RCC 7860 (cell line): ENCODE results near the gene RARRES1.
A peak's percentile ranks its signal among the peaks of the same experiment; 100 is the strongest.

Experiments
- DNase-seq: peaks from one replicate; pipeline ENCODE4 v3.0.0-alpha.2; 2015; ENCODE audit warnings: low spot score
- FAIRE-seq: peaks from 2 replicates; lab custom pipeline; 2012; peaks lifted over from hg19 to GRCh38; lab: Jason Lieb, UNC

RARRES1 gene

DNA sequence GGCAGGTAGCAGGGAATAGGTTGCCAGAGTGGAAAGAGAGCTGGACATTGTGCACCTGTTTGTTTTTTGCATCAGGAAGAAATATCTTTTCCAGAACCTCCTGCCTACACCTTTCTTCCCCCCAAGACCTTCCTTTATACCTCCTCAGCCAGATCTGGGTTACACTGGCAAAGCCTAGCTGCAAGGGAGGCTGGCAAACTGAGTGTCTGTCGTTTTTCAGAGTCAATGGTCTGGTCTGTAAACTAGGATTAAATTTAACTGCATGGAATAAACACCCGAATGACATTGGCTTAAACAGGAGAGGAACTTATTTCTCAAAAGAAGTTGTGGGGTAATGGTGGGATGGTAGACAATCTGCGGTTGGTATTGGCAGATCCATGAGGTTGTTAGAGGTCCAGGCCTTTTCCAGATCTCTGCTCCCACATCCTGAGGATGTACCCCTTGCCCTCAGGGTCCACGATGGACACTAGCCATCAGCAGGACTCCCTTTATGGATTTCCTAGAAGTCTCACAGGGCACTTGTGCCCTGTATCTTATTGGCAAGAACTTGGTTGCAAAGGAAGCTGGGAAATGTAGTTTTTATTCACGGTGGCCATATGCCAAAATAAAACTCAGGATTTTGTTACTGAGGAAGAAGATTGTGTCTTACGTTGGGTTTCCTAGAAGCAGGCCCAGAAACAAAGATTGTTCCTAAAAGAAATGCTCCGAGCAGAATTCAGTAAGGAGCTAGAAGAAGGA, 3.2 kb upstream of the RARRES1 start:
- no peak for DNase-seq
- FAIRE-seq, result no peak

DNA sequence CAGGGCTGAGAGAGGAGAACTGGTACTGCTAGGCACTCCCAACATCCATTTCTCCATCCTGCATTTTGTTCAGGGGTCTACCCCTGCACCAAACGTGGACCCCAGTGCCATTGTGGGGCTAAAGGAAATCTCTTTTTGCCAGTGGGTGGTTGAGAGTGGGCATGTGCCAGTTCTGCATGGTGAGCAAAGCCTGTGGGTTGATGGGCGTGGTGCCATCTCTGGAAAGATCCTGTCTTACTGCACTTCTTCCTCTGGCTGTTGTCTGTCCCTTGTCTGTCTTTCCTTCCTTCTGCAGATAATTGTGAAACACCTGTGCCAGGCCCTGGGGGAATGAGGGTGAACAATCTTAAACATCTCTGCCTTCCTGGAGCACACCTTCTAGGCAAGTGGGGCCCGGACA, 1.4 kb upstream of the RARRES1 start:
- FAIRE-seq (no peak), DNase-seq (no peak)

DNA sequence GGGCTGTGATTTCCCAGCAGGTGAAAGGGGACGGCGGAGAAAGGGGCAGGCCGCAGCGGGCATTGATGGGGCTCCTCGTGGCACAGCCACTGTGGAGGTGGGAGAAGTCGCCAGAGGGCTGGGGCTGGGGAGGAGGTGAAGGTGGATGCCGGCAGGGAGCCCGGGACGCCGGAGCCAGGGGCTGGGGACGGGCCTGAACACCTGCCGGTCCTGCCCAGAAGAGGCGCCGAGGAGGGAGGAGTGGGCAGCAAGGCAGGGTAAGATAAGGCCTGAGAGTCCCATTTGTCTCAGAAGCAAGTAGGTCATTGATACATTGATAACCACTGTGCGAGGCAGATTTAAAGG, 571 bp upstream of the RARRES1 start:
- FAIRE-seq (no peak), DNase-seq (no peak)

DNA sequence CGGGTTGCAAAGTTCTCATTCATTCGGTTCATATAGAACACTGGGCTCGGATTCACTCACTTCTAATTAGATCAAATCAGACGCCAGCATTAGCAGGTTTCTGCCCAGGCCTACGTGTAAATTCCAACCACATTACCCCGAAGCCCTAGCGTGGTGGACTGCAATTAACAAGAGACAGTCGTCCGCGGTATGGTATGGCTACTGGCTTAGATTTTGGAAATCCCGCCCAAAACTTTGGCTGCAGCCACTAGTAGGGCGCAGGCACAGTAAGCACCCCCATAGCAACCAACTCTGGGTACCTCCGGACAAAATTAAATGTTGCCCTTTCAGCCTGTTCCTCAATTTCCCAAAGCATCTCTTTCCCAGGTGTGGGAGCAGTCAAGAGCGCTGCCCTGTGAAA, 771 bp downstream of the RARRES1 start:
- FAIRE-seq (no peak), DNase-seq (no peak)

- FAIRE-seq (no peak), DNase-seq (no peak)
Measured at GRCh38 chr3:158728851-158729250, 3.4 kb downstream of the RARRES1 start.

DNA sequence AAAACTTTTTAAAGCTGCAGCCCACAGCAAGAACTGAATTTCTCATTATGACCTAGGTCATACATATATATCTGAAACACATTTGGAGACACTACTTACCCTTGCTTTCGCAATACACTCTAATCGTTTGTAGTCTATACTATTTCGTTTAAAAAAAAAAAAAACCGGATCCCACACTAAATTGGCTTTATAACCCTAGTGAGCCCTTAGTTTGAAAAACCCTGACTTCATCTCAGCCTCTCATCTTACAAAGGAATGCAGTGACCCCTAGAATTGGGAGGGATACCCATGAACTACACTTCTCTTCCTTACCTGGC, 4.2 kb downstream of the RARRES1 start:
- FAIRE-seq (no peak), DNase-seq (no peak)

DNA sequence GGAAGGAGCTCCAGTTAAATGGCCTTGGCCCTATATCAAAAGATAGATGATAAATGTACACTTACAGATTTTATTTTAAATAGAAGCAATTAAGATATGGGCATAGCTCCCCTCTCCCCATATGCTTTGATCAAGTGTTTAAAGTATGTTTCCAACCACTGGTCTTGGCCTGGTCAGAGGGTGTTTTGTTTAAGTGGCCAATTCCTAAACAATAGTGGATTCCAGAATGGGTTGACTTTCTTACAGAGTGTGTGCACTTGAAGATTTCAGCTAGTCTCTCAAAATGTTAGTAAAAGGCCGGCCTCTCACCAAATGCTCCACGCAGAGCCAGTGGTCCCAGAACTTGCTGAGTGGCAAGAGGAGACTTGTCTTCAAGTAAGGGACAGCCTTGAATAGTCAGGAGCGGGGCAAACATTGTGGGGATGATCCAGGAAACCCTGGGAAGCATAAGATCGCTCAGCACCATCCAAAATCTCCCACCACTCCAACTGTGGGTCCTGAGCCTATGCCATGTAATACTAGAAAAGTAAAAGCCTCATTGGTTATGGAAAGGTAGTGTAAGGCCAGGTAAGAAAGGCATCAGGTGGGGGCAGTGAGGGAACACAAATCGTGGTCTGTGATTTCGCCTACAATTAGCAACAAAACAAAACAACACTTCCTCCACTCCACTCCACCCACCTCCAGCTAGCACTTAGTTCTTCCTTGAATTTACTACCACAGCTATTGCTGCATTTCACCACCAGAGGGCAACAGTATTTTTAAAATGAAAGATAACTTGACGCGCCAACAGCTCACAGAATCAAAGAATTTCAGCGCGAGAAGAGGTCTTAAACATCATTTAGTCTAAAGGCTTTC, 4.8 kb downstream of the RARRES1 start:
- FAIRE-seq (peak; percentile 73), DNase-seq (peak; percentile 50)

- FAIRE-seq (peak; percentile 97), DNase-seq (peak; percentile 98)
Measured at GRCh38 chr3:158725348-158726011, 6.8 kb downstream of the RARRES1 start.

GRCh38 chr3:158723991-158724390, 8.3 kb downstream of the RARRES1 start:
- DNase-seq, result no peak
- FAIRE-seq, result no peak

GRCh38 chr3:158722108-158722507, 10.1 kb downstream of the RARRES1 start:
- FAIRE-seq (no peak), DNase-seq (no peak)

DNA sequence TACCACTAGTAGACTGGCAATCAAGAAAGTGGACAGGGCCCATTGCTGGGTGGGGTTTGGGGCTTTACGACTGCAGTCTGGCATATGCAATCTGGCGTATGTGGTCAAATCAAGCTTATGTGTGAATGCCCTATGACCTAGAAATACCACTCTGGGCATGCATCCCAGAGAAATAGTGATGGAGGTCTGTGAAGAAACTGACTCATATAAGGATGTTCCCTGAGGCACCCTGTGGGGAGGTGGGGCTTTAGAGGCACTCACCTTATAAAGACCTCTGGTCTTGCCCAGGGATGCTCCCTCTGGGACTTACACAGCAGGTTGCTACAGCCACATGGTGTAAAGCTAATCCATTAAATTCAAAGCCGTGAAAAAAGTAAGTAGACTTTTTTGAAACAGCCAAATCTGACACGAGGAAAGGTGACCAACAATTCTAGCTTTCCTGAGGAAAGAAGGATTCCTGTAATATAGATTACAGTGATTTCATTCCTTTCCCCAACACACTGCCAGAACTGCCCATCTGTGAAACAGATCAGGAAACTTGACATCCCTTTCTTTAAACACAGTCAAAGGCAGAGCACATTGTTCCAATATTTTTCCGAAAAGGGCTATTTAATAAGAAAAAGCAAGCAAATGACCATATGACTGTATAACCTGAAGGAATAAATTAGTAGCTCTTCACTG, 13.6 kb downstream of the RARRES1 start:
- DNase-seq (peak; percentile 95), FAIRE-seq (peak; percentile 96)

GRCh38 chr3:158717576-158717975, 14.7 kb downstream of the RARRES1 start:
- FAIRE-seq, result no peak
- DNase-seq, result no peak

- FAIRE-seq (peak; percentile 72), DNase-seq (peak; percentile 84)
Measured at GRCh38 chr3:158713094-158713499, 19.2 kb downstream of the RARRES1 start.

DNA sequence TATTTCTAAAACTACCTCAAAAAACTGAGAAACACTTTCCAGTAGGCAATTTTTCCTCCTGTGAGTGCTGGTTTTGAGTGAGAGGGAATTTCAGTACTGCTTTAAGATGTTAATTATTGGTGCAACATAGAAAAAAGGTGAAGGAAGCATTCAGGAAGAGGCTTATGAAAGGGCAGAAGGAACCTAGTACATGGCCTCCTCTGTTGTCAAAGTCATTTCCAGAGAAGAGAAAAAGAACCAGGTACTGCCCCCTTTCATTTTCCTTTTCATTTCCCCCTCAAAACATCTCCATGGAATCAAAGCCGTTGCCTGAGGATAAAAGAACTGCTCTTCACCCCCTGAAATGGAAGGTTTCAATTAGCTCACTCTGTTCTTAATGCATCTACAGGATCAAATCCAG, 19.8 kb downstream of the RARRES1 start:
- no peak for FAIRE-seq
- DNase-seq, result no peak

DNA sequence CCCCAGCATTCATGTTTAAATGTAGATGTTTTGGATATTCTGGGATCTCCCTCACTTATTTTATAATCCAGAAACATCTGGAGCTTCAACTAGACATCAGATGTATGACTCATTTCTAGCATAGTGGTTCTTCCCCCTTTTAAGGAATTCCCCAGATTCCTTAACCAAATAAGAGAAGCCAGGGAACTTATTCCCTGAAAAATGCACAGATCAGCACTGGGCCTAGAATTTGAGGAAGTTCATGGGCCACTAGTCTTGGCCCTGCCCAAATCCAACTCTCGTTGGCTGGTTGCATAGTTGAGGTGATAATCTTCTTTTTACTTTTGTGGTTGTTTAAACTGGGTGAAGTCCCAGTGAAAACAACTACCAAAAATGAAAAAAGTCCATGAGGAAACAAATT, 20.4 kb downstream of the RARRES1 start:
- peak; percentile 89 for DNase-seq
- FAIRE-seq, result peak; percentile 94

- peak; percentile 21 for DNase-seq
- no peak for FAIRE-seq
Measured at GRCh38 chr3:158710601-158711000, 21.7 kb downstream of the RARRES1 start.

DNA sequence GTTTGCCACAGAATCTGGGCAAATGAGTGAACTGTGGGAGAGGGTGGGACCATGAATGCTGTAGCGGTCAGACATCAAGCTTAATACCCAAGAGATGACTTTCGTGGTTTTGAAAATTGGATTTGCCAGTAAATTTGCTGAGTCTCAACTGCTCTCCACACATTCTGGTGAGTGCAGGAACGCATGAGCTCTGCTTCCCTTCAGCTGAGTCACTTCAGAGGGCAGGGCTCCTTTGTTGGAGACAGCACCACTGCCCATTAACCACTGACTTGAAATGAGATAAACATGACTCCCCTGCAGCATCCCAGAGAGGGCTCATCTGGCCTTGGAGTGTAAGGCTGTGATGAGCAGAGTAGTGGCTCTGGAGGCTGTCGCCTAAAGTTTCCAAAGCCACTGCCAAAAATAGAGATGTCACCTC, 22.6 kb downstream of the RARRES1 start:
- DNase-seq (peak; percentile 99), FAIRE-seq (peak; percentile 98)

- no peak for FAIRE-seq
- no peak for DNase-seq
Measured at GRCh38 chr3:158703566-158703965, 28.7 kb downstream of the RARRES1 start.

DNA sequence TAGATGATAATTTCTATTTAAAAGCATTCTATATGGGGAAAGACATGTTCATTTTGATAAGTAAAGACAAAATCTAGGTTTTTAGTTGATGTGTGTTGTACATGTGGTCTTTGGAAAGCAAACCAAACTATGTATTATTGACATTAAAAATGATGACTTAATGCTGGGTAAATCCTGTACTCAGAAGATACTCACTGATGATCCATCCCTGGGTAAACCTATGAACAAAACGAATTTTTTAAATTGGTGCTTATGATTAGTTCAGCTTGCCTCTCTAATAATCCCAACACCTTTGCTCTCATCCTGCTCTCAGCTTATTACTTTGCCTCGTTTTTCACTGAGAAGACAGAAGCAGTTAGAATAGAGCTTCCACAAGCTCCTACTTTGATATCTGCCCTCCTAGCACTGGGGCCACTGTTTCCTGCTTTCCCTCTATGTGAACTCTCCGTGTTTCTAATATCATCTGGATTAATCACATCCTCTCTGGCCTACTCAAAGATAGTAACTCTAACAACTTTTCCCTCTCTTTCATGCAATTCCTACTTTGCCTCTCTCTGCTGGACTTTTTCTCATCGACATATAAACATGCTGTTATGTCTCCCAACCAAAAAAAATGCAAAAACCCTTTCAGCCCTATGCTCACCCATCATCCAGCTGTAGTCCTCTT, 29.3 kb downstream of the RARRES1 start:
- no peak for FAIRE-seq
- DNase-seq, result peak; percentile 35

DNA sequence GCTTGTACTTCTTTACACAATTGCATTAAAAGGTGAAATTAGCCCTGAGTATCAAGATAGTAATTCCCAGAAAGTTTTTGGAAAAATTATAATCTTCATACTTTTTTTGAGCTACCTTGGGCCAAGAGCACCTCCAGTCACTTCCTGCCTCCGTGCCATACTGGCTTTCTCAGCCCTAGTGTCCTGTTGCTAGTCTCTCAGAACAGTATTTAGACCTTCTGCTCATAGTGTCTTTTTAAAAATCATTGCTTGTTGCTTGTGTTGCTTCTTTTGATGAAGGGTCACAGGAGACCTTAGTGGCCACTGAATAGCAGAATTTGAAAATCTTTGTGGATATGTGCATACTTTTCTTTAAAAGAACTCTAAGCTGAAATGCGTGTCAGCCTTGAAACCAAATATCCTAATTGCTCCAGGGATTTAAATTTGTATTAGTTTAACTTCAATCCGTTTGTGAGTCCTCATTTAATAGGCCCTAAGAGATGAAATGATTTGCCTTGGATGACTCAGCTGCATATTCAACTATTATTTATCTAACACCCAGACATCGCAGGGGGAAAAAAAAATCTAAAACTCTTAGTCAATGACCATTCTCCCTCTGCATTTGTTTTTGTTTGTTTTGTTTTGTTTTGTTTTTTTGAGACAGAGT, 30.7 kb downstream of the RARRES1 start:
- no peak for FAIRE-seq
- no peak for DNase-seq
